Neural cell (in vitro differentiated cells): ENCODE results near the gene SLC12A5. TPM values are rescaled to one million over a fixed set of nuclear protein-coding genes. Genes with fewer than 3 reads are reported as not detected.
A peak's percentile ranks its signal among the peaks of the same experiment; 100 is the strongest.
"Not testable (repeated sequence)": the region's sequence is repeated elsewhere in the genome, so short reads cannot be mapped to it uniquely, and the experiment has no call there.

Source experiments
- H2AFZ ChIP-seq: fragments of 200-600, 300-800 bp; sonication (generic), shearing (Covaris generic); 2 replicates; pipeline ENCODE4 v1.6.0; 2014; ENCODE audit warnings: low read depth, mild to moderate bottlenecking, antibody characterized with exemption, low read length, moderate library complexity
- H3F3A ChIP-seq: fragments of 200-600 bp; shearing (Covaris generic); 2 replicates; pipeline ENCODE4 v1.6.1; 2016; ENCODE audit warnings: mild to moderate bottlenecking, moderate library complexity, mixed read lengths, antibody characterized with exemption, low read length; ENCODE audit not compliant: insufficient read depth, poor library complexity, severe bottlenecking
- H3K27ac ChIP-seq: fragments of 200-600, 300-800 bp; sonication (generic), shearing (Covaris generic); 2 replicates; pipeline ENCODE4 v1.5.1; 2014; ENCODE audit warnings: mild to moderate bottlenecking, low read length, moderate library complexity
- H3K27me3 ChIP-seq: fragments of 300-800, 200-600 bp; sonication (generic), shearing (Covaris generic); 2 replicates; pipeline ENCODE4 v1.6.0; 2014; ENCODE audit warnings: mild to moderate bottlenecking, low read depth, low read length, moderate library complexity; ENCODE audit not compliant: insufficient read depth
- H3K36me3 ChIP-seq: fragments of 300-800, 200-600 bp; sonication (generic), shearing (Covaris generic); 2 replicates; pipeline ENCODE4 v1.5.1; 2014; ENCODE audit warnings: mild to moderate bottlenecking, antibody characterized with exemption, low read length, moderate library complexity; ENCODE audit not compliant: insufficient read depth
- H3K4me2 ChIP-seq: fragments of 300-800, 200-600 bp; sonication (generic), shearing (Covaris generic); 2 replicates; pipeline ENCODE4 v1.6.0; 2014; ENCODE audit warnings: mild to moderate bottlenecking, low read length
- H3K4me3 ChIP-seq: fragments of 300-800, 200-600 bp; sonication (generic), shearing (Covaris generic); 2 replicates; pipeline ENCODE4 v1.5.1; 2014; ENCODE audit warnings: mild to moderate bottlenecking, low read length, moderate library complexity
- H3K79me2 ChIP-seq: fragments of 200-600 bp; shearing (Covaris generic); replicated peaks from 2 replicates; pipeline ENCODE4 v1.6.0; 2014; ENCODE audit warnings: mild to moderate bottlenecking, low read length, moderate library complexity; ENCODE audit not compliant: insufficient read depth
- H3K9ac ChIP-seq: fragments of 300-800, 200-600 bp; sonication (generic), shearing (Covaris generic); 2 replicates; pipeline ENCODE4 v1.6.1; 2016; ENCODE audit warnings: mild to moderate bottlenecking, low read length, mixed read lengths
- H3K9me2 ChIP-seq: fragments of 200-600 bp; shearing (Covaris generic); 2 replicates; pipeline ENCODE4 v1.6.1; 2016; ENCODE audit warnings: mild to moderate bottlenecking, low read length, mixed read lengths; ENCODE audit not compliant: insufficient read depth
- H3K9me3 ChIP-seq: fragments of 200-600, 300-800 bp; sonication (generic), shearing (Covaris generic); 2 replicates; pipeline ENCODE4 v1.6.1; 2016; ENCODE audit warnings: mild to moderate bottlenecking, mixed run types, low read length, moderate library complexity, mixed read lengths
- H4K20me1 ChIP-seq: fragments of 200-600 bp; shearing (Covaris generic); 2 replicates; pipeline ENCODE4 v1.6.1; 2016; ENCODE audit warnings: mild to moderate bottlenecking, mixed run types; ENCODE audit not compliant: insufficient read depth
- EP300 ChIP-seq: fragments of 450-650 bp; conservative IDR thresholded peaks from 2 replicates; pipeline ENCODE4 v1.6.1; 2014; ENCODE audit warnings: antibody characterized with exemption, mild to moderate bottlenecking, moderate library complexity; ENCODE audit not compliant: poor library complexity, severe bottlenecking
- MXI1 ChIP-seq: fragments of 450-650 bp; conservative IDR thresholded peaks from 2 replicates; pipeline ENCODE4 v1.6.1; 2014; ENCODE audit warnings: antibody characterized with exemption, mild to moderate bottlenecking; ENCODE audit not compliant: poor library complexity, severe bottlenecking
- RAD21 ChIP-seq: fragments of 450-650 bp; conservative IDR thresholded peaks from 2 replicates; pipeline ENCODE4 v1.6.1; 2014; ENCODE audit warnings: antibody characterized with exemption, mild to moderate bottlenecking, moderate library complexity
- SMC3 ChIP-seq: fragments of 450-650 bp; conservative IDR thresholded peaks from 2 replicates; pipeline ENCODE4 v1.6.1; 2014; ENCODE audit warnings: antibody characterized with exemption, mild to moderate bottlenecking, moderate library complexity; ENCODE audit not compliant: poor library complexity
- polyA plus RNA-seq: library from polyadenylated mRNA; depleted of rRNA; stranded (reverse); fragments of >200 nt; gene quantifications from 2 replicates; pipeline ENCODE4 v1.2.3, GENCODE V29; 2014
- TF ChIP-seq, protein P1 (sequence below): IDR thresholded peaks from 2 replicates; pipeline ENCODE4 v1.6.1; 2012; ENCODE audit warnings: borderline replicate concordance
- TF ChIP-seq, protein P2 (sequence below): fragments of 450-650 bp; IDR thresholded peaks from 2 replicates; pipeline ENCODE4 v1.5.1; 2014; ENCODE audit warnings: antibody characterized with exemption, mild to moderate bottlenecking, moderate library complexity; ENCODE audit not compliant: poor library complexity, severe bottlenecking

SLC12A5 gene
- polyA plus RNA-seq, 1 donor from 2014 or later: 53.1 TPM

DNA sequence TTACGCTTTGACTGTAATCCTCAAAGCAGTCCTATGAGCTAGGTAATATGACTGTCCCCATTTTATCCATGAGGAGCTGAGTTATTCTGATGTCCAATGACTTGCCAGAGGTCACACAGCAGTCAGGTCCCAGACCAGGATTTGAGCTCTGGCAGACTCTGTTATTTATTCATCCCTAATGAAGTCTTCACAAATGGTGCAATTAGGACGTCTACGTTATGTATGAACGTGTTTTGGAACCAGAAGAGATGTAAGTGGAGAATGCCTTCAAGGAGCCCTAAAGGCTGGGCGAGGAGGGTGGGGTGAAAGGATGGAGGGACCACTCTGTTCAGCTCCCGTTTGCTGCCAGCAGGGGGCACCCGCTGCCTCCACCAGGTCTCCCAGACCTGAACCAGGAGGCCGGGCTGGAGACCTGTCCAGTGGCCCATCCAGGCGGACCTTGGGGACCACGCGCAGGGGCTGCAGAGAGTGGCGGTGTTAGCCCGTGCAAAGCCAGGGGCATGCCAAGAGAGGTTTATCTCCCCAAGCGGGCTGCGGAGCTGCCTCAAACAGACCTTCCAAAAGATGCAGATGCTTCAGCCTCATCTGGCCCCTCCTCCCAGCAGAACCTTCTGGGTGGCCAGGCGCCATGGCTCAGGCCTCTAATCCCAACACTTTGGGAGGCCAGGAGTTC, 41.8 kb upstream of the SLC12A5 start:
- H3K4me3 ChIP-seq: no peak overlapping the region
- no peaks in the 10 kb centered on the region for H3F3A ChIP-seq
- H3K9me3 ChIP-seq: no peaks in the 10 kb centered on the region
- no peak overlapping the region for H2AFZ ChIP-seq
- no peak overlapping the region for H3K27ac ChIP-seq
- H3K27me3 ChIP-seq: no peaks in the 10 kb centered on the region
- TF ChIP-seq, protein P1, sequence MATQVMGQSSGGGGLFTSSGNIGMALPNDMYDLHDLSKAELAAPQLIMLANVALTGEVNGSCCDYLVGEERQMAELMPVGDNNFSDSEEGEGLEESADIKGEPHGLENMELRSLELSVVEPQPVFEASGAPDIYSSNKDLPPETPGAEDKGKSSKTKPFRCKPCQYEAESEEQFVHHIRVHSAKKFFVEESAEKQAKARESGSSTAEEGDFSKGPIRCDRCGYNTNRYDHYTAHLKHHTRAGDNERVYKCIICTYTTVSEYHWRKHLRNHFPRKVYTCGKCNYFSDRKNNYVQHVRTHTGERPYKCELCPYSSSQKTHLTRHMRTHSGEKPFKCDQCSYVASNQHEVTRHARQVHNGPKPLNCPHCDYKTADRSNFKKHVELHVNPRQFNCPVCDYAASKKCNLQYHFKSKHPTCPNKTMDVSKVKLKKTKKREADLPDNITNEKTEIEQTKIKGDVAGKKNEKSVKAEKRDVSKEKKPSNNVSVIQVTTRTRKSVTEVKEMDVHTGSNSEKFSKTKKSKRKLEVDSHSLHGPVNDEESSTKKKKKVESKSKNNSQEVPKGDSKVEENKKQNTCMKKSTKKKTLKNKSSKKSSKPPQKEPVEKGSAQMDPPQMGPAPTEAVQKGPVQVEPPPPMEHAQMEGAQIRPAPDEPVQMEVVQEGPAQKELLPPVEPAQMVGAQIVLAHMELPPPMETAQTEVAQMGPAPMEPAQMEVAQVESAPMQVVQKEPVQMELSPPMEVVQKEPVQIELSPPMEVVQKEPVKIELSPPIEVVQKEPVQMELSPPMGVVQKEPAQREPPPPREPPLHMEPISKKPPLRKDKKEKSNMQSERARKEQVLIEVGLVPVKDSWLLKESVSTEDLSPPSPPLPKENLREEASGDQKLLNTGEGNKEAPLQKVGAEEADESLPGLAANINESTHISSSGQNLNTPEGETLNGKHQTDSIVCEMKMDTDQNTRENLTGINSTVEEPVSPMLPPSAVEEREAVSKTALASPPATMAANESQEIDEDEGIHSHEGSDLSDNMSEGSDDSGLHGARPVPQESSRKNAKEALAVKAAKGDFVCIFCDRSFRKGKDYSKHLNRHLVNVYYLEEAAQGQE: no peak
- peak; percentile 76 for TF ChIP-seq SMC3
- TF ChIP-seq RAD21: peak; percentile 73
- TF ChIP-seq MXI1: no peak
- TF ChIP-seq, protein P2, sequence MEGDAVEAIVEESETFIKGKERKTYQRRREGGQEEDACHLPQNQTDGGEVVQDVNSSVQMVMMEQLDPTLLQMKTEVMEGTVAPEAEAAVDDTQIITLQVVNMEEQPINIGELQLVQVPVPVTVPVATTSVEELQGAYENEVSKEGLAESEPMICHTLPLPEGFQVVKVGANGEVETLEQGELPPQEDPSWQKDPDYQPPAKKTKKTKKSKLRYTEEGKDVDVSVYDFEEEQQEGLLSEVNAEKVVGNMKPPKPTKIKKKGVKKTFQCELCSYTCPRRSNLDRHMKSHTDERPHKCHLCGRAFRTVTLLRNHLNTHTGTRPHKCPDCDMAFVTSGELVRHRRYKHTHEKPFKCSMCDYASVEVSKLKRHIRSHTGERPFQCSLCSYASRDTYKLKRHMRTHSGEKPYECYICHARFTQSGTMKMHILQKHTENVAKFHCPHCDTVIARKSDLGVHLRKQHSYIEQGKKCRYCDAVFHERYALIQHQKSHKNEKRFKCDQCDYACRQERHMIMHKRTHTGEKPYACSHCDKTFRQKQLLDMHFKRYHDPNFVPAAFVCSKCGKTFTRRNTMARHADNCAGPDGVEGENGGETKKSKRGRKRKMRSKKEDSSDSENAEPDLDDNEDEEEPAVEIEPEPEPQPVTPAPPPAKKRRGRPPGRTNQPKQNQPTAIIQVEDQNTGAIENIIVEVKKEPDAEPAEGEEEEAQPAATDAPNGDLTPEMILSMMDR: peak; percentile 82
- no peak overlapping the region for H3K4me2 ChIP-seq
- no peak overlapping the region for H3K9ac ChIP-seq
- no peaks in the 10 kb centered on the region for H3K36me3 ChIP-seq
- H3K79me2 ChIP-seq: no peaks in the 10 kb centered on the region
- no peaks in the 10 kb centered on the region for H3K9me2 ChIP-seq
- H4K20me1 ChIP-seq: no peaks in the 10 kb centered on the region

DNA sequence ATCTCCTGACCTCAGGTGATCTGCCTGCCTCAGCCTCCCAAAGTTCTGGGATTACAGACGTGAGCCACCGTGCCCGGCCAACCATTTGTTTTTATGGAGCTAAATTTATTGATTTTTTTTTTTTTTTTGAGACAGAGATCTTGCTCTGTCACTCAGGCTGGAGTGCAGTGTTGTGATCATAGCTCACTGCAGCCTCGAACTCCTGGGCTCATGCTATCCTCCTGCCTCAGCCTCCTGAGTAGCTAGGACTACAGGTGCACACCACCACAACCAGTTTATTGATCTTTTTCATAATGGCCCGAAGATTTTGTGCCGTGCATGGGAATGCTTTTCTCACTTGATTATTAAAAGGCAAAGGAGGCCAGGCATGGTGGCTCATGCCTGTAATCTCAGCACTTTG, 40.2 kb upstream of the SLC12A5 start:
- not testable (repeated sequence) for H3K4me2 ChIP-seq, H3F3A ChIP-seq, H3K36me3 ChIP-seq, H2AFZ ChIP-seq, H3K27me3 ChIP-seq, H3K9me2 ChIP-seq, H3K79me2 ChIP-seq, H3K9ac ChIP-seq, H3K9me3 ChIP-seq, H3K4me3 ChIP-seq, H3K27ac ChIP-seq, H4K20me1 ChIP-seq

- no peaks in the 10 kb centered on the region for H3K27me3 ChIP-seq
- no peak overlapping the region for H3K4me3 ChIP-seq
- no peaks in the 10 kb centered on the region for H3K9me3 ChIP-seq
- H3K9ac ChIP-seq: no peak overlapping the region
- H3K27ac ChIP-seq: no peak overlapping the region
- TF ChIP-seq EP300: no peak
- H3K36me3 ChIP-seq: no peaks in the 10 kb centered on the region
- H3K9me2 ChIP-seq: no peaks in the 10 kb centered on the region
- no peak overlapping the region for H3K4me2 ChIP-seq
- no peaks in the 10 kb centered on the region for H4K20me1 ChIP-seq
- no peaks in the 10 kb centered on the region for H3F3A ChIP-seq
- H3K79me2 ChIP-seq: no peaks in the 10 kb centered on the region
- H2AFZ ChIP-seq: no peak overlapping the region
Observed at GRCh38 chr20:45991616-45992015, 37.4 kb upstream of the SLC12A5 start.
